ENCODE data around the gene TNPO2.
"Not testable (repeated sequence)": the region's sequence is repeated elsewhere in the genome, so short reads cannot be mapped to it uniquely, and the experiment has no call there.

DNA sequence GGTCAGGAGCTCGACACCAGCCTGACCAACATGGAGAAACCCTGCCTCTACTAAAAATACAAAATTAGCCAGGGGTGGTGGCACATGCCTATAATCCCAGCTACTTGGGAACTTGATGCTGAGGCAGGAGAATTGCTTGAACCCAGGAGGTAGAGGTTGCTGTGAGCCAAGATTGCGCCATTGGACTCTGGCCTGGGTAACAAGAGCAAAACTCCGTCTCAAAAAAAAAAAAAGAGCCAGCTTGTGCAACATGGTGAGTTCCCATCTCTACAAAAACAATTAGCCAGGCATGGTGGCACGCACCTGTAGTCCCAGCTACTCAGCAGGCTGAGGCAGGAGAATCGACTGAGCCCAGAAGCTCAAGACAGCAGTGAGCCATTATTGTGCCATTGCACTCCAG is 45.7 kb downstream of the TNPO2 start:
- TF ChIP-seq CTCF, POLR2A (IDR thresholded peaks at IDR 0.05): not testable (repeated sequence)

Measured in body of pancreas (tissue), 4 donors.